ENCODE data around the gene RSPO4.
A peak's percentile ranks its signal among the peaks of the same experiment; 100 is the strongest.

The RSPO4 gene

DNA sequence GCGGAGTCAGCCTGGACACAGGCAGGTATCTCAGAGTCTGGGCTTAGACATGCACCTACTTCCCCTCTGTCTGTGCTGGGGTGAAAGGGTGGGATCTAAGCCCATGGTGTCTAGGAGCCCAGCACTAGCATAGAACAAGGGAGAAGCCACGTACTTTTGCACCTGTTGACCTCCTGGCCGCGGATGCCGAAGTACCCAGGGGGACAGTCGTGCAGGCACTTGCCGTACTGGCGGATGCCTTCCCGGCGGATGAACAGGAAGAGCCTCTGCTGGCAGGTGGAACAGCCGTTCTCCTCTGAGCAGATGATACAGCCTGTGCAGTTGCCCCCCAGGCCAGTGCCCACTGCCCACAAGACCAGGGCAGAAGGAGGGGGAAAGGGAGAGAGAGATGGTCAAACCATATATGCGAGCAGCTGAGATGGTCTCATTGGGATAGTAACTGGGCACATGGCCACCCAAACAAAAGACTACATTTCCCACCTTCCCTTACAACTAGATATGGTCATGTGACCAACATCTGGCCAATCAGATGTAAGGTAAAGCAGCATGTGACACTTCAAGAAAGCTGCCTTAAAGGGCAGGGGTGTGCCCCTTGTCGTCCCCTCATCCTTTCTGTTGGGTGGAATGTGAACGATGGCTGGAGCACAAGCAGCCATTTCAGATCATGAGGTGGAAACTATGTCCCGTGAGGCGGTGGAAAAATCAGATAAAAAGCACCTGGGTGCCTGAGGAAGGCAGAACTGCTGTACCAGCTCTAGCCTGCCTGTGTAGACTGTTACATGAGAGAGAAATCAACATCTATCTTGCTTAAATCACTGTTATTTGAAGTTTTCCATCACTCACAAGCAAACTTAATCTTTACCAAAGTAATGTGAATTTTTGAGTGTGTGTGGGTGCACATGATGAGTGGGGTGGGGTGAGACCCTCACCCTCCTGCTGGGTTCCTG lies 34.0 kb downstream of the RSPO4 start:
- DNase-seq (ENCODE audit: low spot score), result no peak

DNA sequence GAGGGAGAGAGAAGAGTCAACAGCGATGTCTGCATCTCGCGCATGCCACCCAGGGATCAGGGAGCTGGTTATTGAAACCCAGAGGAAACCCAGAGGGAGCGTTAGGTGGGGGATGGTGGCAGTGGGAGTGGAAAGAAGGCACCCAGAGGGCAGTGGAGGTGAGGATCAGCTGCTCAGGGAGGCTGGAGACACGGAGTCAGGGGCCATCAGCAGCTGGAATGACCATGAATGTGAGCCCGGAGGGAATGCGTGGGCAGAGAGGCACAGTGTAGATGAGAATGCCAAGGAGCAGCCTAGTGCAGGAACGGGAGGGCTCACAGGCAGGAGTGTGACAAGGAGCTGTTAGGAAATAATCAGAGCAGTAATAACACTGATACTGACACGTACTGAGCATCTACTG lies 36.2 kb downstream of the RSPO4 start:
- no peak for DNase-seq (ENCODE audit: low spot score)

DNA sequence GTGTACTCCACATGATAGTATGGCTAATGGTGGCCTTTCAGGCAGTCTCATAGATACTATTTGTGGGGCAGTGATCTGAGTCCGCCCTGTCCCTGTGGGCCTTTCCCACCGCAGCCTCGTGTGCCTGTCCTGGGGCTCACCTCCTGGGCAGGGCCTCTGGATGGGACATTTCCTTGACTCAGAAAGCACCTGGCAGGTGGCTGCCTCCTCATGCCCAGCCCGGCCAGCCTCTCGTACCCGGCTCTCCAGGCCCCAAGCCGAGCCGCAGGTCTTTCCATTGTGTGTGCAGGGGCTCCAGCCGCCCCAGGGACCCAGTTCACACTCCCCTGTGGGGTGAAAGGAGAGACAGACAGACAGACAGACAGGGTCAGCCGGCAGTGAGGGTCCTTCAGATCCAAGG lies 38.3 kb downstream of the RSPO4 start:
- DNase-seq (ENCODE audit: low spot score), result no peak

GRCh38 chr20:962683-963082 lies 39.4 kb downstream of the RSPO4 start:
- no peak for DNase-seq (ENCODE audit: low spot score)

GRCh38 chr20:962223-962622 lies 39.9 kb downstream of the RSPO4 start:
- DNase-seq (ENCODE audit: low spot score), result no peak

- no peak for DNase-seq (ENCODE audit: low spot score)
Measured at GRCh38 chr20:961768-962167, 40.3 kb downstream of the RSPO4 start.

GRCh38 chr20:959996-960615 lies 42.0 kb downstream of the RSPO4 start:
- no peak for DNase-seq (ENCODE audit: low spot score)

DNA sequence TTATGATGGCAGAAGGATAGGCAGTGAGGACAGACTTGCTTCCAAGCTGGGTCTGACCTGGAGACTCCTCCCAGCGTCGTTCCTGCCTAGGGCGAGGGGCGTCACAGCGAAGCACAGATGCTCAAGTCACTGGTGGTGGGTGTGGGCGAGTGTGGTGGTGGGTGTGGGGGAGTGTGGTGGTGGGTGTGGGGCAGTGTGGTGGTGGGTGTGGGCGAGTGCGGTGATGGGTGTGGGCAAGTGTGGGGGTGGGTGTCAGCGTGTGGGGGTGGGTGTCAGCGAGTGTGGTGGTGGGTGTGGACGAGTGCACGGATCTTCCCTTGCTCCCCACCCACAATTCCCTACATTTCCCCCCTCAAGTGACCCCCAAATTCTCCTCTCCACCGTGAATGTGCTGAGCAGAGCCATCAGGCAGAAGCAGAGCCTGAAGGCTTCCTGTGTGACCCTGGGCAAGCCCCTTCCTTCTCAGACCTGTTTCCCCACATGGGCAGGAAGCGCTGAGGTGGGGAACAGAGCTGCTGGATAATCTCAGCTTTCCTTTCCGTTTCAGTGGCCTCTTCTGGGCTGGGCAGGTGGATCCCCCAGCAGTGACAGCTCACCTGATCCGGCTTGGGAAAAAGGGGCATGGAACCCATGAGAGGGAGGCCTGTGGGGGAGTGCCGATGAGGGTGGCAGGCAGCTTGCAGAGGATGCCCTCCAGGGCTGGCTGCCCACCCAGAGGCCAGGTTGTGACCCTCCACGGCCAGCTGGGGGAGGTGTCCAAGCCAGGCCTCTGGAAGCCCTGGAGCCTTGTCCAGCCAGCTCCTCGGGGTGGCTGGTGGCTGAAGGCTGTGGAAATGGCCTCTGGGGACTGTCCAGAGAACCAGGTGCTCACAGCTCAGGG lies 42.9 kb downstream of the RSPO4 start:
- DNase-seq (ENCODE audit: low spot score), result no peak

DNA sequence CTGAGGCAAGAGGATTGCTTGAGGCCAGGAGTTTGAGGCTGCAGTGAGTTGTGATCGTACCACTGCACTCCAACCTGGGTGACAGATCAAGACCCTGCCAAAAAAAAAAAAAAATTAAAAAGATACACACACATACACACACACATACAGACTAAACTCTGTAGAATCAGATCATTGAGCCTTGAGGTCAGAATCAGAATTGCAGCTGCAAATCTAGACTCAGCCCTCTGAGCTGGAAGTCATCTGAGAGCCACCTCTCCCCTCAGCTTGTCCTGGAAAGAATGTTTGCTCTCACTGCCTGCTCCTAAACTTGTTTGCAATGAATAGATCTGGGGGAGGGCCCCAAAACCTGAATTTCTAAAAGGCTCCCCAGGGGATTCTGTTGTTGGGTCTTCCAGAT lies 44.6 kb downstream of the RSPO4 start:
- no peak for DNase-seq (ENCODE audit: low spot score)

DNA sequence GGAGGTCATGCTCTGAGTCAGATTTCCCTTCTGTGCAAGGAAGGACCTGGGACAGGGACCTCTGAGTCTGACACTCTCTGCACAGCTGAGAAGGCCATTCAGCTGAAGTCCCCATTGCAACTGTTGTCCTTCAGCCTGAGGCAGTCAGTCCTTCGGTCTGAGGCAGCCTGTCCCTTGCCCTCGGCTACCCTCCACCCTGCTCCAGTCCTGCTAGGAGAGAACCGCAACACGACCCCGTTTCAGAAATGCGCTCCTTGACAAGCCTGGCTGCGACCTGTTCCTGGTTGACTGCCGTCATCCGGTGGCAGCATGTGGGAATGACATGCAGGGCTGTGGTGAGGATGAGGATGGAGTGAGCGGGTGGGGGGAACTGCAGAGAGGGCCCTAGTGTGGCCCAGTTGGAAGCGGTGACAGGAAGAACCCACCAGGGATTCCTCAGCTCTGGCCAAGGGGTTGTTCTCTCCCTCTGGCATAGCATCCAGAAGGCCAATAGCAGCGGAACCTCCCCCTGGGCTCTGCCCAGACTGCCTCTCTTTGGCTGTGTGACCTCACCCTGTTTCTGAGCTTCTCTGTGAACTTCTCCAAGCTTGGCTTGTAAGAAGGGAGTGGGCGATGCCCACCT lies 45.7 kb downstream of the RSPO4 start:
- DNase-seq (ENCODE audit: low spot score), result peak; percentile 88

- DNase-seq (ENCODE audit: low spot score), result no peak
Measured at GRCh38 chr20:955656-956055, 46.5 kb downstream of the RSPO4 start.

DNA sequence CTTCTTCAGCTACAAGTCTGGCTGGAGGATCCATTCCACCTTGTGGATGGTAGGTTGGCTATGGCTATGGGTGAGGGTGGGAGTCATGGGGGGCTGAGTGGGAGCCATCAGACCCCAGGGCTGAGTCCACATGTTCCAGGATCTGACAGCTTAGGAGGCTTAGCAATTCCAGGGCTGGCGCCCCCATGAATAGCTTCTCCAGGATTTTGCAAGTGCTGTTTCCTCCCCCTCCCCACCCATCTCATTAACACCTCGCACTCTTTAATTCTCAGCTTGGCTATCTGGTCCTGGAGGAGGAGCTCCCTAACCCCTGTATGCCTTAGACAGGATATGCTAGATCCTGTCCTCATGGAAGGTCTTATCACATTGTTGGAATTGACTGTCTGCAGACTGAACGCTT lies 47.0 kb downstream of the RSPO4 start:
- DNase-seq (ENCODE audit: low spot score), result no peak

DNA sequence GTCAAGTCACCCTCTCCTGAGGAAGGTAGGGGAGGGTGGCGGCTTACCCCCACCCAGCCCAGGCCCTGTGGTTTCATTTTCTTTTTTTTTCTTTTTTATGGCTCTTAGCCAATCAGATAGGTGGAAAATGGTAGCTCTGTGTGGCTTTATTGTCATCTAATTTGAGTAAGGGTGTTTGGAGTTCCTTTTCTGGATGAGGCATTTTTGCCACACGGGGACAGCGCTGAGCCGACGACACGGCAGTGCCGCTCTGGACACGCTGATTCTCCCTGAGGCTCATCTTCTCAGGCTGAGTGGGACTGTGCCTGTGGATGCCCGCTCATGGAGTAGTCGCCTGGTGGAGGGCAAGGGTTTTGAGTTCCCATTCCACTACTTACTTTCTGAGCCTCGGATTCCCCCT lies 48.4 kb downstream of the RSPO4 start:
- DNase-seq (ENCODE audit: low spot score), result peak; percentile 76

- no peak for DNase-seq (ENCODE audit: low spot score)
Measured at GRCh38 chr20:952196-952795, 49.8 kb downstream of the RSPO4 start.

DNA sequence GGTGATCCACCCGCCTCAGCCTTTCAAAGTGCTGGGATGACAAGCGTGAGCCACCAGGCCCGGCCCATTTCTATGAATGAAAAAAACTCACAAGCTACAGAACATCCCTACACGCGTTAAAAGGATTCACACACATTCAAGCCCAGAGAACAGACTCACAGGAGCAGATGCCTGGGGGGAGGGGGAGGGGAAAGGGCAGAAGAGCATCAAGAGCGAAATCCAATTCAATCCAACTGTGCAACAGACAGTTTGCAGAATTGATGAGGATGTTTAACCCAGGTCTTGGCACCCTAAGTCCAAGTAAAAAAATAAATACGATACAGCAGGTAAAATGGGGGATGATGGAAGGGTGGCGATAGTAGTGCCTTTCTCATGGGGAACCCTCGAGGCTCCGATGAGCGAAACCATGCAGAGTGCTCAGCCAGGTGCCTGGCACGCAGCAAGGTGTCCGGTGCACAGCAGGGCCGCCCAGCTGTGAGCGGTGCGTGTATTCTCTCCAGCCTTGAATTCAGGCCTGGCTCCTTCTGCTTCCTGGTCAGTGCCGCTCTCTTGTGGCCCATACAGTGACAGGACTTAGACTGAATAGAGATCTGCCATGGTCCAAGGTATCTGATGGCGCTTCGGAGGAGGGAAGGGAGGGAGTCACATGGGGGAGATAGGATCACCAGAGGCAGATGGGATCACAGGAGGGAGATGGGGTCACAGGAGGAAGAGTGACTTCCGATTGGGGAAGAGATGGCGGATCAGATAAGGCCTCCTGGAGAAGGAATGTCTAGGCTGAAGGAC lies 50.5 kb downstream of the RSPO4 start:
- DNase-seq (ENCODE audit: low spot score), result no peak

- no peak for DNase-seq (ENCODE audit: low spot score)
Measured at GRCh38 chr20:949717-950116, 52.4 kb downstream of the RSPO4 start.

- DNase-seq (ENCODE audit: low spot score), result no peak
Measured at GRCh38 chr20:946826-947225, 55.3 kb downstream of the RSPO4 start.

DNA sequence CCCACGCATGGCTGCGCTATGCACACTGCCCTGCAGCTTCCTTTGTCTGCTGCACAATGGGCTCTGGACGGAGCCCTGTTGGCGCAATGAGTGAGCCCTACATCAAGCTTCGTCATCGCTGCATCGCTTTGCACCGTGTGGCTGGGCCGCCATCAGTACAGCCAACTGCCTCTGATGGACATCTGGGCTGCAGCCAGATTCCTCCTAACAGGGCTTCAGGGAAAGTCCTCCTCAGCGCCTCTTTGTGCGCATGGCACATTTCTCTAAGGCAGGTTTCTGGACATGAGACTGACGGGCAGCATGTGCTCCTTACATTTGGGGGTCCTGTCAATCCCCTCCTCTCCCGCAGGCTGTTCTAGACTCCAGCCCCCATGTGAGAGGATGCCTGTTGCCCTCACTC lies 56.3 kb downstream of the RSPO4 start:
- no peak for DNase-seq (ENCODE audit: low spot score)

GRCh38 chr20:944774-945410 lies 57.2 kb downstream of the RSPO4 start:
- no peak for DNase-seq (ENCODE audit: low spot score)

- DNase-seq (ENCODE audit: low spot score), result no peak
Measured at GRCh38 chr20:944148-944547, 58.0 kb downstream of the RSPO4 start.
